HG03521 (cell line): Measurements from ENCODE around the gene GPS1.

Source experiments
- ATAC-seq: cut with Tn5 transposase; IDR thresholded peaks from one replicate; pipeline ENCODE4 v1.9.1; 2021; ENCODE audit warnings: mild to moderate bottlenecking, moderate library complexity; ENCODE audit not compliant: unreplicated experiment

GPS1 gene

GRCh38 chr17:82098169-82098938 lies 46.7 kb downstream of the GPS1 start, which contains the start of gene FASN:
Gene FASN, minus strand, starts transcription at chr17:82098236. Its CDS starts 1,791 bp downstream, at chr17:82096445.
- ATAC-seq, result peak; percentile 67

GRCh38 chr17:82098939-82099763 lies 47.5 kb downstream of the GPS1 start:
- peak; percentile 3 for ATAC-seq

GRCh38 chr17:82100502-82101298 lies 49.0 kb downstream of the GPS1 start:
- ATAC-seq, result no peak

GRCh38 chr17:82101301-82101715 lies 49.6 kb downstream of the GPS1 start:
- no peak for ATAC-seq

GRCh38 chr17:82101767-82102679 lies 50.3 kb downstream of the GPS1 start:
- ATAC-seq, result no peak

- ATAC-seq, result no peak
These were observed 52.1 kb downstream of the GPS1 start for GRCh38 chr17:82103553-82104451.

- no peak for ATAC-seq
These were observed 53.2 kb downstream of the GPS1 start for GRCh38 chr17:82104797-82105416.

- no peak for ATAC-seq
These were observed 53.8 kb downstream of the GPS1 start for GRCh38 chr17:82105417-82105881.

GRCh38 chr17:82105882-82106687 lies 54.4 kb downstream of the GPS1 start:
- peak; percentile 76 for ATAC-seq

- ATAC-seq, result no peak
These were observed 55.1 kb downstream of the GPS1 start for GRCh38 chr17:82106688-82107305.
